GM21737 (cell line): ENCODE data around the gene ZCCHC7.
"Not testable (repeated sequence)": the region's sequence is repeated elsewhere in the genome, so short reads cannot be mapped to it uniquely, and the experiment has no call there.

Experiments
- ATAC-seq: cut with Tn5 transposase; IDR thresholded peaks from one replicate; pipeline ENCODE4 v1.9.1; 2021; ENCODE audit warnings: mild to moderate bottlenecking, moderate library complexity; ENCODE audit not compliant: unreplicated experiment

Gene ZCCHC7

GRCh38 chr9:37290366-37290939 is 170.1 kb downstream of the ZCCHC7 start:
- ATAC-seq, result no peak

DNA sequence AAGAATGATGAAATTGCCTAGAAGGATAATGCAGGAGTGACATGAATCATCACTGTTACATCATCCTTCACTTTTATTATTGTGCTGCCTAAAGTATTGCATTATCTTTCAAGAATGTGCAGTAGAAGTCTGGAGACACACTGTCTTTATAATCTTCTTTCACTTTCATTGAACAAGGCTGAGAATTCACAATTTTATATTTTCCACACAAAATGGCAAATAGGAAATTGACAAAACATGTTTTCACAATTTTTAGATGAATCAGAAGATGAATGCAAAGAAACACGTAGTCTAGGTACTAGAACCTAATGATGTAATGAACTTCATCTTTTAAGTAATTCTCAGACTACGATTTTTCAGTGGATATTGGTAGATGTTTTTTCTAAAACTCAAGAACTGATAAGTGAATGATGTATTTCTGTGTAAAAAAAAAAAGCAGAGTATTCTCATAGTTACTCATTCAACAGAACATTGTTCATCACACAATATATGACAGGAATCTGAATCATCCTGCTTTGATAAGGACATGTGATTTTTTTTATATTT is 170.6 kb downstream of the ZCCHC7 start:
- ATAC-seq, result no peak

DNA sequence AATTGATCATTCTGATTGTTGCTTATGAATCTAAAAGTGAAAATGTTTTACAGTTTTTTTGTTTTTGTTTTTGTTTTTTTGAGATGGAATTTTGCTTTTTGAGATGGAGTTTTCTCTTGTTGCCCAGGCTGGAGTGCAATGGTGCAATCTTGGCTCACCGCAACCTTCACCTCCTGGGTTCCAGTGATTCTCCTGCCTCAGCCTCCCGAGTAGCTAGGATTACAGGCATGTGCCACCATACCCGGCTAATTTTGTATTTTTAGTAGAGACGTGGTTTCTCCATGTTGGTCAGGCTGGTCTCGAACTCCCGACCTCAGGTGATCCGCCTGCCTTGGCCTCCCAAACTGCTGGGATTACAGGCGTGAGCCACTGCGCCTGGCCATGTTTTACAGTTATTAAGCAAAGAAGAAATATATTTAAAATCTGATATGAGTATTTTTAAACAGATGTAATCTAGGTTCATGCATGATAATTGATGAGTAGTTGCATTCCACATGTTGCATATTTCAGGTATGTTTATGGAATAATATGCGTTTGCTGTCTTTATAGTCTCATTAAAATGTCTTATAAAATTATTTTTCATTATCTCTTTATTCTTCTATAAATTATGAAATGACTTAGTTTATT is 171.4 kb downstream of the ZCCHC7 start:
- ATAC-seq, result not testable (repeated sequence)

GRCh38 chr9:37292896-37293295 is 172.5 kb downstream of the ZCCHC7 start:
- no peak for ATAC-seq

- ATAC-seq, result peak; percentile 55
Measured at GRCh38 chr9:37293664-37294524, 173.5 kb downstream of the ZCCHC7 start.

- ATAC-seq, result no peak
Measured at GRCh38 chr9:37295178-37295577, 174.8 kb downstream of the ZCCHC7 start.

DNA sequence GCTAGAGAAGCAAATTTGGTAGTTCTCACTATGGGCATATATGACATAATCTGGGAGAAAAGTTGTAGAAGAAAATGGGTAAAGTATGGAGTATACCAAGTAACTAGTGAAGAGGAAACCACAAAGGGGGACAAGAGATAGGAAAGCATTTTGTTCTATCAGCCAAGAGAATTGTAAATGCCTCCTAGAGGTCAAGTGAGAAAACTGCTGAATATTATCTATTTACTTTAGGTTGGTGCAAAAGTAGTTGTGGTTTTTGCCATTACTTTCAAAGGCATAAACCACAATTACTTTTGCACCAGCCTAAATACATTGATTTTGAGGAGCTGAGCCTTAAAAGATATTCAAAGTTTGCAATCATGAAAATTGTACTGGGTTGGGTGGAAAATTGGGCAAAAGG is 175.4 kb downstream of the ZCCHC7 start:
- no peak for ATAC-seq

- ATAC-seq, result no peak
Measured at GRCh38 chr9:37297592-37297991, 177.2 kb downstream of the ZCCHC7 start.

- peak; percentile 37 for ATAC-seq
Measured at GRCh38 chr9:37300620-37301019, 180.2 kb downstream of the ZCCHC7 start.

DNA sequence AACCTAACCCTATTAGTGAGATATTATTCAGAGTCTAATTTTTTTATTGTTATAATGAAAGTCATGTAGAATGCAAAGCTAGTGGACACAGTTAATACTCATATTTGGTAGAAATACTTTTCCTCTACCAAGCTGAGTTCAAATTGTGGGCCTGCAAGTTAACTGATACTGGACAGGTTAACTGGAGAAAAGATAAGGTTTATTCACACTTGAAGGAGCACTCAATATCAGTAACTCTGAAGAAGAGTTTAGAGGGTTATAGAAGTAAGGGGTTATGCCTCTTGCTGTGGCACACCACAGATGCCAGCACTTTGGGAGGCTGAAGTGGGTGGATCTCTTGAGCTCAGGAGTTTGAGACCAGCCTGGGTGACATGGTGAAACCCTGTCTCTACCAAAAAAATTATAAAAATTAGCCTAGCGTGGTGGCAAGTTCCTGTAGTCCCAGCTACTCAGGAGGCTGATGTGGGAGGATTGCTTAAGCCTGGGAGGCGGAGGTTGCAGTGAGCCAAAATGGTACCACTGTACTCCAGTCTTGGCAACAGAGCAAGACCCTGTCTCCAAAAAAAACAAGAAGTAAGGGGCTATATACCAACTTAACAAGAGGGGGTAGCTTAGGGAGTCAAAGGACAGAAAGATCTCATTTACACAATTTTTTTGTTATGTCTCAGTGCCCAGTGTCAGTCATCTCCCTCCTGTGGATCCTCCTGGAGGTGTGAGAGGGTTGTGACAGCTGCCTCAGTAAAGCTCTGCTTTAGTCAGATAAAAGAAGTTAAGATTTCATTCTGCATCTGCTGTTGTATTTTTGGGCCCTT is 180.9 kb downstream of the ZCCHC7 start:
- ATAC-seq, result no peak

DNA sequence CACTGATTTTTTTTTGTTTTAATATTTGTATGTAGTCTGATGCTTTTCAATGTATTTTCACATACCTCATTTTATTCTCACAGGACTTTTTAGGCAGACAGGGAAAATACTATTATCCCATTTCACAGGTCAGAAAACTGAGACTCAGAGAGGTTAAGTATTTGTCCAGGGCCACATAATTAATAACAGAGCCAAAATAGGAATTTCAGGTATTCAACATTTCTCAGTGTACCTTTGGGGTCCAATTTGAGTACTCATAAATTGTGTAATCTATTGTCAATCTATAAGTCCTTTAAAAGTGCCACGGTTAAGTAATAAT is 181.4 kb downstream of the ZCCHC7 start:
- ATAC-seq, result no peak

DNA sequence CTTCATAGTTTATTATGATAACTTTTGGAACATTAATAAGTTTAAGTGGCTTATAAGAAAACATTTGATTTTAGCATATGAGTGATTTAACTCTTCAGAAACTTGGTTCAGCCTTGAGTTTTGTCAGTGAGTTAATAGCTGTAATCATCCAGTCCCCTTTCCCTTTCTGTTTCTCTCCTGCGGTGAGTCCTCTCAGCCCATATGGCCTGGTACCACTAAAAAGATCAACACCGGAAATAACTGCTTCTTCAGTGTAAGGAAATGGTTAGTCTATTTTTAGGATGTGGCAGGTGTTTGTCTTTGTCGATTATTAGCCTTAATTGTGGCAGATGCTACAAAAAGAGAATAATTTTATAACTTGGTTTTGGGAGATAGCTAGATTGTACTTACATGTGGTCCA is 181.9 kb downstream of the ZCCHC7 start:
- peak; percentile 78 for ATAC-seq

DNA sequence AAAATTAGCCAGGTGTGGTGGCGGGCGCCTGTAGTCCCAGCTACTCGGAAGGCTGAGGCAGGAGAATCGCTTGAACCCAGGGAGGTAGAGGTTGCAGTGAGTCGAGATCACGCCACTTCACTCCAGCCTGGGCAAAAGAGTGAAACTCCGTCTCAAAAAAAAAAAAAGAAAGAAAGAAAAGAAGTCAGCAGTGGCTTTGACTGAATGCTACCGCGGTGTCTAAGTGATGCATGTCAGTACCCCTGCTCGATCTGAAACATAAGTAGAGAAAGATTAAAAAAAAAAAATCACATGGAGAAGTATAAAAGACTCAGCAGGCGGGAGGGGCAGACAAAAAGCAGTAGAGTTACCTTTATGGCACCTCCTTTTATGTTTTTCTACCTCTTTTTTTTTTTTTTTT is 182.9 kb downstream of the ZCCHC7 start:
- ATAC-seq, result not testable (repeated sequence)

DNA sequence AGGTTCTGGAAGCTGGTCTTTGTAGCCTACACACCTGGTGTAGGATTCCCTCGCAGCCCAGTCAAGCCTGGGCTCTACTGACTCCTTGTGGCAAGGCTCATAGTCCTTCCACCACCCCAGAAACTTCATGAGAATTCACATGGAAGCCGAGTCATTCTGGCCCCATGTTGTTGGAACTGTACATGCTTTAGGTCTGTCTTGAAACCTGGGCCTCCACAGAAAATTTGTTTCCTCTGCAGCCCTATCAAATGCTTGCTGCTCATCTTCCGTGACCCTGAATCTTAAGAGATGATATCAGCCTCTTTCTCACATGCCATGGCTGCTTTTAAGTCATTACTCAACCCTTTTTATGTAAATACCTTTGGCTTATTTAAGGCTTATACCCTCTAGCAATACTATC is 188.8 kb downstream of the ZCCHC7 start:
- ATAC-seq, result no peak

DNA sequence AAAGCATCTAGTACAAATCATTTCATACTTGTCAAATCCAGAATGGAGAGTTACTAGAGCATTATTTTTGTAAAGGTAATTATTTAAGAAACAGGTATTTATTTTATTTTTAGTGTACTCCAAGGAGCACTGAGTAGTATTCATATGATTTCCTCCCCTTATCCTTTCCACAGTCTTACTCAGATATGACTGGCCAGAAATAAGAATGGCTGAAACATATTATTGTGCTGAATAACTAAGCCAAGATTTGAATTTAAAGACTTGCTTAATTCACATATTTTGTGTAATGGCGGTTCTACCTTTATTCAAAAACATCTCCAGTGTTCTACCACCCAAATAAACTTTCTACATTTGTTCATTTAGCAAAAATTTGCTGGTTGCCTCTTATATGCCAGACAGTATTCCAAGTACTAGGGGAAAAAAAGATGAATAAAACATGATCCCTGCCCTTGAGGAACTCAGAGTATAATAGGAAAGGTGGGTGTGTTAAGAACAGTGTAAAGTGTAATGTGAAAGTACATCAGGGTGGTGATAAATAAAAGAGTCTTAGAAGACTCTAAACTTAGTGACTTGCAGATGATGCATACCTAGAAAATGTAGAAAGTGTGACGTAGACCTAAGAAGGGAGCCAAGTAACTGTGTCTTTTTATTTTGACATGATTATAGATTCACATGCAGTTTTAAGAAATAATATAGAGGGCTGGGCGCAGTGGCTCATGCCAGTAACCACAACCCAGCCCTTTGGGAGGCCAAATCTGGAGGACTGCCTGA is 191.7 kb downstream of the ZCCHC7 start:
- no peak for ATAC-seq

DNA sequence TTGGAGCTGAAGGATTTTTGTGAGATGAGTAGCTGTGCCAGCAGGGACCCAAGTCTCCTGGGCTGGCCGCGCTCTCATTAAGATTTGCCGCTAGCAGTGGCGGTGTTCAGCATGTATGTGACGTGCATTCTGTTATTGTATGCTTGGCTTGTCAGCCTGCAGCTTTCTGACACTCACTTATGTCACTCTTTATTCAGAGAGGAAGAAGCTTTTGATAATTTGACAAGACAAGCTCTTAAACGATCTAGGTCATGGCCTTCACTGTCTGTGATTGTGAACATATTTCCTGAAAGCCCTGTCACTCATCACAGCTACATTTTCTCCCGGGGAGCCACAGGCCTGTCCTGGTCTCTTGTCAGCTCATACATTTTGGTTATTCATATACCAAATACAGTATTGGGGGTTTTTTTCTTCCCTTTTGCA is 203.9 kb downstream of the ZCCHC7 start:
- ATAC-seq, result peak; percentile 66

DNA sequence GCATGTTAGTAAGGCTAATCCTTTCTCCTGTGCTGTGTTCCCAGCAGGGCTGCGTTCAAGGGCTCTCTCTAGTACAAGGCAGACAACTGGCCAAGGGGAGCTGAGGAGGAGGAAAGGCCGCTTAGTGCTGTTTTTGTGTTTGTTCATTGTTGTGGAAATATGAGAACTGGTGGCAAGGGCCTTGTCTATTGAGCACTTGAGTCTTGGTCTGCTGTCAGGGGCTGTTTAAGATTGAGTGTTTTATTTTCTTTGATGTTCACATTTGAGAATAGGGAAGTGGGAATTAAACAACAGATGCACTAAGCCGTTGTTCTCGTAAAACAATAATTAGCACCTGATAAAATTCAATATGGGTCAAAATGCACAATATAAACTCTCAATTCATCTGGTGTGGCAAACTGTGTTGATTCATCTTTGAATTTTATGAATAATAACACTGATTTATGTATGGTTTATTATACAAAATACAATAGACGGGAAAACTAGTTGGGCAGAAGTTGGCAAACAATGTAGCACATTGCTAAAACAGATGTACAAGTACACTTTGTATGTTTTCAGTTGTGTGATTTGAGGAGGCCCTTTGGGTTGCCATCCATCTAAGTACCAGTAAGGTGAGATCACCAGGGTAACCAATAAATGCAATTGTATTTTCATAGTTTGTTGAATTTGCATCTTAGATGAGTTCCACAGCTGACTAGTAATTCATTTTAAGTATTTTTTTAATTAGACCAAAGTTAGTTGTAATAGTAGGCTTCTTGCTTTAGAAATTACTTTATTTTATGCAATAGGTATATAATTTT is 204.5 kb downstream of the ZCCHC7 start:
- ATAC-seq, result peak; percentile 19

GRCh38 chr9:37325778-37326177 is 205.4 kb downstream of the ZCCHC7 start:
- no peak for ATAC-seq

- no peak for ATAC-seq
Measured at GRCh38 chr9:37327553-37327952, 207.2 kb downstream of the ZCCHC7 start.
